ENCODE results near the gene DOK1. TPM values are rescaled to one million over a fixed set of nuclear protein-coding genes. Genes with fewer than 3 reads are reported as not detected.

The DOK1 gene
- total RNA-seq, 1 donor from 2014 or later: 19.3 TPM

DNA sequence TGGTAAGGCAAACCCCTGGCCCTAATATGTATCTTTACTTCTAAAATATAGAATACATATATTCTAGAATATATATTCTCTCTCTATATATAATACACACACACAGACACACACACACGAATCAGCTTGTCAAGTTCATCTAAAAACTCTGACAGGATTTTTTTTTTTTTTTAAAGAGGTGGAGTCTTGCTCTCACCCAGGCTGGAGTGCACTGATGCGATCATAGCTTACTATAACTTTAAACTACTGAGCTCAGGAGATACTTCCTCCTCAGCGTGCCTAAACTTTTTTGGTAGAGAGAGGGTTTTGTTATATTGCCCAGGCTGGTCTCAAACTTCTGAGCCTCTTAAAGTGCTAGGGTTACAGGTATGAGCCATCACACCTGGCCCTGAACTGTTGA, 45.2 kb downstream of the DOK1 start:
- H3K36me3 Mint-ChIP-seq (ENCODE audit: low read depth, unreplicated experiment): no peaks in the 10 kb centered on the region
- H3K4me1 Mint-ChIP-seq (ENCODE audit: low read depth, unreplicated experiment): peaks cover 3% of the 10 kb centered on the region
- no peak overlapping the region for H3K4me3 Mint-ChIP-seq (ENCODE audit: unreplicated experiment)
- no peaks in the 10 kb centered on the region for H4K20me1 ChIP-seq (ENCODE audit: insufficient read depth, low read length)
- no peak overlapping the region for H3K27ac ChIP-seq (ENCODE audit: low read depth, low read length)
- FAIRE-seq: no peak
- TF ChIP-seq EZH2 (IDR thresholded peaks at IDR 0.05; ENCODE audit: insufficient read depth, low read length): no peak
- TF ChIP-seq, protein P1, sequence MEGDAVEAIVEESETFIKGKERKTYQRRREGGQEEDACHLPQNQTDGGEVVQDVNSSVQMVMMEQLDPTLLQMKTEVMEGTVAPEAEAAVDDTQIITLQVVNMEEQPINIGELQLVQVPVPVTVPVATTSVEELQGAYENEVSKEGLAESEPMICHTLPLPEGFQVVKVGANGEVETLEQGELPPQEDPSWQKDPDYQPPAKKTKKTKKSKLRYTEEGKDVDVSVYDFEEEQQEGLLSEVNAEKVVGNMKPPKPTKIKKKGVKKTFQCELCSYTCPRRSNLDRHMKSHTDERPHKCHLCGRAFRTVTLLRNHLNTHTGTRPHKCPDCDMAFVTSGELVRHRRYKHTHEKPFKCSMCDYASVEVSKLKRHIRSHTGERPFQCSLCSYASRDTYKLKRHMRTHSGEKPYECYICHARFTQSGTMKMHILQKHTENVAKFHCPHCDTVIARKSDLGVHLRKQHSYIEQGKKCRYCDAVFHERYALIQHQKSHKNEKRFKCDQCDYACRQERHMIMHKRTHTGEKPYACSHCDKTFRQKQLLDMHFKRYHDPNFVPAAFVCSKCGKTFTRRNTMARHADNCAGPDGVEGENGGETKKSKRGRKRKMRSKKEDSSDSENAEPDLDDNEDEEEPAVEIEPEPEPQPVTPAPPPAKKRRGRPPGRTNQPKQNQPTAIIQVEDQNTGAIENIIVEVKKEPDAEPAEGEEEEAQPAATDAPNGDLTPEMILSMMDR (IDR thresholded peaks at IDR 0.05; ENCODE audit: insufficient read depth, low read depth, low read length): no peak
- H2AFZ ChIP-seq (ENCODE audit: low read depth, low read length): no peak overlapping the region
- no peaks in the 10 kb centered on the region for H3K9me3 Mint-ChIP-seq (ENCODE audit: unreplicated experiment)
- no peak for DNase-seq (ENCODE audit: low read depth)
- no peak overlapping the region for H3K4me2 ChIP-seq (ENCODE audit: low read length)
- H3K27me3 Mint-ChIP-seq (ENCODE audit: low read depth, unreplicated experiment): peaks cover 3% of the 10 kb centered on the region
- no peak overlapping the region for H3K4me3 ChIP-seq (ENCODE audit: insufficient read depth, low read depth, low read length)
- H3K4me1 ChIP-seq (ENCODE audit: insufficient read depth, low read length): peaks cover 4% of the 10 kb centered on the region
- no peak overlapping the region for H3K27ac Mint-ChIP-seq (ENCODE audit: unreplicated experiment)
- peaks cover 25% of the 10 kb centered on the region for H3K27me3 ChIP-seq (ENCODE audit: insufficient read depth, low read length)
- H3K36me3 ChIP-seq (ENCODE audit: insufficient read depth, low read length): no peaks in the 10 kb centered on the region
- H3K9ac ChIP-seq (ENCODE audit: low read length): no peak overlapping the region
- H3K9me3 ChIP-seq (ENCODE audit: insufficient read depth, low read depth, low read length): no peaks in the 10 kb centered on the region
- no peaks in the 10 kb centered on the region for H3K79me2 ChIP-seq (ENCODE audit: insufficient read depth, low read length)

DNA sequence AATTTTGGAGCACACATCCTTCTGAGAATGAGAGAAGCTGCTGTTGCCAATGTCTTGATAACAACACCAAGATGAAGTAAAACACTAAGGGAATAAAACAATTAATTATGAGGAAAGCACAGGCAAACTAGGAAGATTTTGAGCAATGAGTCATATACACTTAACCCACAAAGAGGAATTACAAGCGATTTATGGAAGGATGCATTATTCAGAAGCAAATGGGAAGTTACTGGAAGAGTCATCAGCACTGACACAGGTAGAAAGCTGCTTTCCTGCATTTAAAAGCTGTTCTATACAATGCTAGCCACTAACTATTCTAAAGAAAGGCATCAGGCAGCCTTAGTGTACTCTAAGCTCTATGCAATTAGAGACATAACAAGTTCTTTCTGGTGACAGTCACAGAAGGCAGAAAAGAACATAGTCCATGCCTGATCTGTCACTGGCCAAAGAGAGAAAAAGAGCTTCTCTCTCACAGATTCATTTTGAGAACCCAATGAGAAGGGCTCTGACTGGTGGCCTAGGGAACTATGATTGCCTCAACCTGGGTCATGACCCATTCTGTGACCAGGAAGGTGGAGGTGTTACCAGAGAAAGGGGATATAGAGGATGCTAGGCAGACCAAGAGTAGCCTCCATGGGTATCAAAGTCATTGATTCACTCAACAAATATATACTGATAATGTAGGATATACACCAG, 48.2 kb downstream of the DOK1 start:
- Histone ChIP-seq H3K4me3 (ENCODE audit: insufficient read depth, low read depth, low read length) (no peak overlapping the region), H3K9me3 (ENCODE audit: insufficient read depth, low read depth, low read length) (no peaks in the 10 kb centered on the region), H3K36me3 (ENCODE audit: insufficient read depth, low read length) (no peaks in the 10 kb centered on the region), H3K4me2 (ENCODE audit: low read length) (no peak overlapping the region), H4K20me1 (ENCODE audit: insufficient read depth, low read length) (no peaks in the 10 kb centered on the region), H3K9ac (ENCODE audit: low read length) (no peak overlapping the region), H2AFZ (ENCODE audit: low read depth, low read length) (no peak overlapping the region), H3K79me2 (ENCODE audit: insufficient read depth, low read length) (no peaks in the 10 kb centered on the region), H3K27me3 (ENCODE audit: insufficient read depth, low read length) (peaks cover 28% of the 10 kb centered on the region), H3K4me1 (ENCODE audit: insufficient read depth, low read length) (peaks cover 4% of the 10 kb centered on the region), H3K27ac (ENCODE audit: low read depth, low read length) (no peak overlapping the region)
- DNase-seq (ENCODE audit: low read depth) (peak; percentile 85), FAIRE-seq (no peak)
- TF ChIP-seq EZH2 (IDR thresholded peaks at IDR 0.05; ENCODE audit: insufficient read depth, low read length): no peak
- TF ChIP-seq, protein P1 (IDR thresholded peaks at IDR 0.05; ENCODE audit: insufficient read depth, low read depth, low read length): no peak
- H3K9me3 Mint-ChIP-seq (ENCODE audit: unreplicated experiment): no peaks in the 10 kb centered on the region
- peaks cover 3% of the 10 kb centered on the region for H3K27me3 Mint-ChIP-seq (ENCODE audit: low read depth, unreplicated experiment)
- H3K4me3 Mint-ChIP-seq (ENCODE audit: unreplicated experiment): no peak overlapping the region
- H3K36me3 Mint-ChIP-seq (ENCODE audit: low read depth, unreplicated experiment): no peaks in the 10 kb centered on the region
- no peak overlapping the region for H3K27ac Mint-ChIP-seq (ENCODE audit: unreplicated experiment)
- H3K4me1 Mint-ChIP-seq (ENCODE audit: low read depth, unreplicated experiment): peaks cover 3% of the 10 kb centered on the region

DNA sequence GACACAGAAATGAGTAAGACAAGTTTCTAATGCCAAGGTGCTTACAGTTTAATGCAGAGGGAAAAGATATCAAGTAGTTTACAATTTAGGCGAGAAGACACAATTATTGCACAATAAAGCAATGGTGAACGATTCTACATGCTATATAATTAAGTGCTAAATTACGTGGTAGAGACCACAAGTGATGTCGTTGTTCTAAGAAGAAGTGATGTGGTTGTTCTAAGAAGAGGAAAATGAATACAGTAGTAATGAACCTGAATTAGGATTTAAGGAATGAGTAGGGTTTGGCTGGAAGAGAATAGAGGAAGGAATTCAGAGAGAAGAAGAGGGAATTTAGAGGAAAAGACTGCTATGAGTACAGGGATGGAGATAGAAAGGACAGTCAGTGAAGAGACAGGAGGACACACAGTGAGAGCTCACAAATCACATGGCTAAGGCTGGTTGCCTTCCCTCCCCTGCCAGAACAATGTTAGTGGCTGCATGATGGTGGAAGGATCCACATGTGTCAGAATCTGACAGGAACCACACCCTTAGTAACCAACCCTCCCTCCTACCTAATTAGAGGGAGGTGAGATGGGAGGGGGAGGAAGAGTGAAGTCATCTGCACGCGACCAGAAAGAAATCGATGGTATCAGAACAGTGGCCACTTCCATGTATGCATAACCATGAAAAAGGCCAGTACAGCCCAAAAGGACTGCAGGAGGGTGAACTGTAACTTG, 48.9 kb downstream of the DOK1 start:
- H3K9me3 Mint-ChIP-seq (ENCODE audit: unreplicated experiment): no peaks in the 10 kb centered on the region
- Histone ChIP-seq H3K27me3 (ENCODE audit: insufficient read depth, low read length) (peaks cover 30% of the 10 kb centered on the region), H3K4me2 (ENCODE audit: low read length) (no peak overlapping the region), H3K4me3 (ENCODE audit: insufficient read depth, low read depth, low read length) (no peak overlapping the region), H4K20me1 (ENCODE audit: insufficient read depth, low read length) (no peaks in the 10 kb centered on the region), H3K4me1 (ENCODE audit: insufficient read depth, low read length) (peaks cover 4% of the 10 kb centered on the region), H3K79me2 (ENCODE audit: insufficient read depth, low read length) (no peaks in the 10 kb centered on the region), H3K9me3 (ENCODE audit: insufficient read depth, low read depth, low read length) (no peaks in the 10 kb centered on the region), H3K36me3 (ENCODE audit: insufficient read depth, low read length) (no peaks in the 10 kb centered on the region), H2AFZ (ENCODE audit: low read depth, low read length) (no peak overlapping the region), H3K27ac (ENCODE audit: low read depth, low read length) (no peak overlapping the region), H3K9ac (ENCODE audit: low read length) (no peak overlapping the region)
- no peak overlapping the region for H3K4me3 Mint-ChIP-seq (ENCODE audit: unreplicated experiment)
- no peaks in the 10 kb centered on the region for H3K36me3 Mint-ChIP-seq (ENCODE audit: low read depth, unreplicated experiment)
- no peak for DNase-seq (ENCODE audit: low read depth)
- TF ChIP-seq, protein P1 (IDR thresholded peaks at IDR 0.05; ENCODE audit: insufficient read depth, low read depth, low read length): no peak
- TF ChIP-seq EZH2 (IDR thresholded peaks at IDR 0.05; ENCODE audit: insufficient read depth, low read length): no peak
- FAIRE-seq: no peak
- H3K4me1 Mint-ChIP-seq (ENCODE audit: low read depth, unreplicated experiment): peaks cover 3% of the 10 kb centered on the region
- no peak overlapping the region for H3K27ac Mint-ChIP-seq (ENCODE audit: unreplicated experiment)
- H3K27me3 Mint-ChIP-seq (ENCODE audit: low read depth, unreplicated experiment): peaks cover 3% of the 10 kb centered on the region
